AG04450 (cell line): ENCODE data around the gene LYRM2. TPM values are rescaled to one million over a fixed set of nuclear protein-coding genes. Genes with fewer than 3 reads are reported as not detected.

Experiments
- CTCF ChIA-PET: fragments of 300-600, 350-600 bp; formaldehyde crosslinking; extraction: SDS; loops from one replicate; lab custom pipeline; 2022; ENCODE audit warnings: antibody characterized with exemption, inconsistent platforms; lab: Charles Lee
- POLR2A ChIA-PET: fragments of 350-600 bp; formaldehyde crosslinking; extraction: SDS; loops from one replicate; lab custom pipeline; 2021; ENCODE audit warnings: antibody characterized with exemption, inconsistent platforms; lab: Yijun Ruan, JAX
- DNase-seq: peaks from one replicate; pipeline ENCODE4 v3.0.0-alpha.2; 2011; ENCODE audit warnings: low read depth, low spot score
- H3K27ac ChIP-seq: one replicate; pipeline ENCODE4 v1.5.1; 2012; ENCODE audit warnings: low read depth, low read length, control low read depth
- H3K27me3 ChIP-seq: one replicate; pipeline ENCODE4 v1.6.0; 2012; ENCODE audit warnings: low read length; ENCODE audit not compliant: control insufficient read depth, insufficient read depth
- H3K4me3 ChIP-seq: 2 replicates; pipeline ENCODE4 v1.5.1; 2011; ENCODE audit warnings: mild to moderate bottlenecking, low read depth, low read length, control low read depth
- H3K9me3 ChIP-seq: 2 replicates; pipeline ENCODE4 v1.5.1; 2012; ENCODE audit warnings: low read length; ENCODE audit not compliant: control insufficient read depth, insufficient read depth
- polyA plus RNA-seq: library from polyadenylated mRNA; depleted of rRNA; stranded (reverse); fragments of >200 nt; gene quantifications from 2 replicates; pipeline ENCODE4 v1.2.3, GENCODE V29; 2011
- TF ChIP-seq, protein P1 (sequence below): IDR thresholded peaks from 2 replicates; pipeline ENCODE4 v1.5.1; 2011; ENCODE audit warnings: low read depth, low read length, control low read depth, inconsistent platforms

Gene LYRM2
- polyA plus RNA-seq, 1 experiment: 58.5 TPM

DNA sequence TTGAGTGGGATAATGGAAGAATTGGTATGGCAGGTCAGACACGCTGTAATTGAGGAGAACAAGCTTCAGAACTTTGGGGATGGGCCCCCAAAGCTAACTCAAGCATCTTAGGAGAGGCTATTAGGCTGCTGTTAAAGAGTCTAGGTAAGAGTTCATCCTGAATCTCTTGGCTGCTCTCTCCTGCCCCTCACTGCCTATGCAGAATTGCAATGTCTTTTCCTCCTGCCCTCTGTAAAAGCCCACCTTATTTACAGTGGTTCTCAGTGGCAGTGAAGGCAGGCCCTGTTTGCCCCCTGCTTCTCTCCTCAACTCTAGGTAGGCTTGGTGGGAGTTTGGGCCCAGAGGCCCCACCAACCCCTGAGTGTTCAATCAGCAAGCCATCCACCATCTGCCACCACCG, 55.0 kb downstream of the LYRM2 start:
- ChIA-PET POLR2A (no interaction called here), CTCF (no interaction called here)
- TF ChIP-seq, protein P1, sequence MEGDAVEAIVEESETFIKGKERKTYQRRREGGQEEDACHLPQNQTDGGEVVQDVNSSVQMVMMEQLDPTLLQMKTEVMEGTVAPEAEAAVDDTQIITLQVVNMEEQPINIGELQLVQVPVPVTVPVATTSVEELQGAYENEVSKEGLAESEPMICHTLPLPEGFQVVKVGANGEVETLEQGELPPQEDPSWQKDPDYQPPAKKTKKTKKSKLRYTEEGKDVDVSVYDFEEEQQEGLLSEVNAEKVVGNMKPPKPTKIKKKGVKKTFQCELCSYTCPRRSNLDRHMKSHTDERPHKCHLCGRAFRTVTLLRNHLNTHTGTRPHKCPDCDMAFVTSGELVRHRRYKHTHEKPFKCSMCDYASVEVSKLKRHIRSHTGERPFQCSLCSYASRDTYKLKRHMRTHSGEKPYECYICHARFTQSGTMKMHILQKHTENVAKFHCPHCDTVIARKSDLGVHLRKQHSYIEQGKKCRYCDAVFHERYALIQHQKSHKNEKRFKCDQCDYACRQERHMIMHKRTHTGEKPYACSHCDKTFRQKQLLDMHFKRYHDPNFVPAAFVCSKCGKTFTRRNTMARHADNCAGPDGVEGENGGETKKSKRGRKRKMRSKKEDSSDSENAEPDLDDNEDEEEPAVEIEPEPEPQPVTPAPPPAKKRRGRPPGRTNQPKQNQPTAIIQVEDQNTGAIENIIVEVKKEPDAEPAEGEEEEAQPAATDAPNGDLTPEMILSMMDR: no peak
- H3K27ac ChIP-seq: no peak overlapping the region
- no peak for DNase-seq
- no peak overlapping the region for H3K4me3 ChIP-seq
- no peaks in the 10 kb centered on the region for H3K27me3 ChIP-seq
- H3K9me3 ChIP-seq: no peaks in the 10 kb centered on the region

DNA sequence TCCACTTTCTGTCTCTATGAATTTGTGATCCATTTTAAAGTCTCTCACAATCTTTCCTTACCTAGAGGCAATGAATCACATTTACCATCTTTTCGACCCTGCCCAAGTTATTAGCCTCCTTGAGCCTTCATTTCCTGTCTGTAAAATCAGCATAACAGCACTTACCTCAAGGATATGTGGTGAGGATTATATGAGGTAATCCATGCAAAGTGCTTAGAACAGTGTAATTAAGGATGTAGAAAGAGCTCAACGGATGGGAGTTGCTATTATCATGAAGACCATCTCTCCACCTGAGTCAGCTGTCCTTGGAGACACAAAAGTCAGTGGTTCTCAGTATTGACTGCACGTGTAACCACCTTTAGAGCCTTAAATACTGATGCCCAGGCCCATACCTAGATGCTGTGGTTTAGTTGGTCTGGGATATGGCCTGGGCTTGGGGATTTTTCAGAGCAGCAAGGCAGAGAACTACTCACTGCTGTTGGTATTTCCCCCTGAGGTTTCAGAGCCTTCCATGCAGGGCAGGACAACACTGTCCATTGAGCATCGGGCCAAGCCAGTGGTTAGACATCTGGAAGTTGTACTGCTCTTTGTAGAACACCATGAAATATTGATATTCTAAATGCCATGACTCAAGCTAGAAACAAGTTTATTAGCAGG, 55.8 kb downstream of the LYRM2 start:
- H3K27ac ChIP-seq: no peak overlapping the region
- no peak overlapping the region for H3K4me3 ChIP-seq
- TF ChIP-seq, protein P1: no peak
- CTCF ChIA-PET: no interaction called here
- no peaks in the 10 kb centered on the region for H3K27me3 ChIP-seq
- POLR2A ChIA-PET: no interaction called here
- no peak for DNase-seq
- no peaks in the 10 kb centered on the region for H3K9me3 ChIP-seq

DNA sequence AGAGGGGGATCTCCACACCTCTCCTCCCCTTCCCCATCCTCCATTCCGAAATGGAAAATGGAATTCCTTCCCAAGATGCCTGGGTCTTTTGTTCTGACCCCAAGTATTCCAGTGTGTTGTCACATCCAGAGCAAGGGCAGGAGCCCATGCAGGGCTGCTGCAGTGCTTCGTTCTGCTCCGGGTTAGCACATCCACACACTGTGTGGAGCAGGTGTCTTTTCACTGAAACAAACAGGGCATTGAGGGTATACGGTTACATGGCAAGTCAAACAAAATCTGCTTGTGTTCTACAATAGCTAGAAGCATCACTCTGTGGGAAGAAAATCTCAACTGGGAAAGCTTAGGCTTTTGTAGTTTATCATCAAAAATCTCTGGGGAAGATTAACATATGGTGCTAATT, 56.9 kb downstream of the LYRM2 start:
- Histone ChIP-seq H3K27me3 (no peaks in the 10 kb centered on the region), H3K9me3 (no peaks in the 10 kb centered on the region), H3K4me3 (no peak overlapping the region), H3K27ac (no peak overlapping the region)
- TF ChIP-seq, protein P1: no peak
- ChIA-PET POLR2A (no interaction called here), CTCF (no interaction called here)
- no peak for DNase-seq

DNA sequence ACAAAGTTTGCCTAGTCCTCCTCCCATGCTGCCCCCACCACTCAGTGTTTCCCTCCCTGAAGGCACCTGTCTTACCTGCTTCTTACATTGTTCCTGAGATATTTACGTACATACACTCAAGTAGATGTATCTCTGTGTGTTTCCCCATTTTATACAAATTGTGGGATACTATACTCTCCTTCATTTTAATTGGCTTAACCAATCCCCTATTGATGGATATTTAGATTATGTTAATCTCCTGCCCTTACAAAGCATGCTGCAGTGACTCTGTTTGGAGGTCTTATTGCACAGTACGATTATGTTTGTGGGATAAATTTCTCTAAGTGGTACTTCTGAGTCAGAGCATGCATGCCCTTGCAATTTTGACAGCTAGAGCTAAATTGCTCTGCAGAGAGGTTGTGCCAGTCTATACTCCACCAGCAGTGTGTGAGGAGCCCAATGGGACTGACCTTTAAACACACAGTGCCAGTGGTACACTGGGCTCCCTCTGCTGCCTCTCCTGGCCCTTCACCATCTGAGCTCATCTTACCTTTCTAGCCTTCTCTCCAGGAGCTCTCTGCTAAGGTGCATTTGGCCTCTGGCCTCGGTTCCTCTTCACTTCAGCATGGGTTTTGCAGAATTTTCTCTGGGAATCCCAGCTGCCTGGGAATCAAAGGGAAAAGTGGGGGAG, 57.4 kb downstream of the LYRM2 start:
- no peaks in the 10 kb centered on the region for H3K9me3 ChIP-seq
- no peak overlapping the region for H3K27ac ChIP-seq
- TF ChIP-seq, protein P1: no peak
- no peak for DNase-seq
- POLR2A ChIA-PET: no interaction called here
- no peaks in the 10 kb centered on the region for H3K27me3 ChIP-seq
- H3K4me3 ChIP-seq: no peak overlapping the region
- CTCF ChIA-PET: no interaction called here

DNA sequence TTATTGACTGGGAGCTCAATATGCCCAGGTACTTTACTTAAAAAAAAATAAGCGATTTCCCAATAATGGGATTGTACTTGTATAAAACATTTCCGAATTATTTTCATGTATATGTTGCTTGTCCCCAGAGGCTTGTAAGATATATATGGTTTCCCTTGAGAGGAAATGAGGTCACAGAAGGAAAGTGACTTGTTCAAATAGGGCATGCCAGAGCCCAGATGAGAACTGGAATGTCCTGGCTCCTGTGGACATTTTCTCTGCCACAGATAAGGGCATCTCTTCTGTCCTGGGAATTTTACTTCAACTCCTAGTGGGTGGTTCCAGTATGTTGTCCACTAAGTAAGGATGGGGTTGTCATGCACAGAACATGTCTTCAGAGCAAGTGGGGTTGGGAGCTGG, 63.0 kb downstream of the LYRM2 start:
- Histone ChIP-seq H3K27ac (no peak overlapping the region), H3K9me3 (no peaks in the 10 kb centered on the region), H3K27me3 (no peaks in the 10 kb centered on the region), H3K4me3 (no peak overlapping the region)
- ChIA-PET CTCF (no interaction called here), POLR2A (no interaction called here)
- no peak for DNase-seq
- TF ChIP-seq, protein P1: no peak
